ENCODE measurements around the gene TEX52. TPM values are rescaled to one million over a fixed set of nuclear protein-coding genes. Genes with fewer than 3 reads are reported as not detected.

Gene TEX52
- polyA plus RNA-seq, 10 donors, result 0.15 to 1.5 (median 0.63) TPM

- DNase-seq, result no peak
Measured at GRCh38 chr12:2833327-2833726, 23.5 kb downstream of the TEX52 start.

GRCh38 chr12:2832550-2833127 lies 24.2 kb downstream of the TEX52 start:
- no peak for DNase-seq

- DNase-seq, result no peak
Measured at GRCh38 chr12:2829275-2829674, 27.6 kb downstream of the TEX52 start.

GRCh38 chr12:2826721-2827515 lies 29.9 kb downstream of the TEX52 start:
- DNase-seq, result no peak

GRCh38 chr12:2826036-2826435 lies 30.8 kb downstream of the TEX52 start:
- no peak for DNase-seq

GRCh38 chr12:2825132-2825531 lies 31.7 kb downstream of the TEX52 start:
- DNase-seq, result no peak

GRCh38 chr12:2824541-2824940 lies 32.3 kb downstream of the TEX52 start:
- DNase-seq, result no peak

- DNase-seq, result no peak
Measured at GRCh38 chr12:2823483-2823882, 33.4 kb downstream of the TEX52 start.

GRCh38 chr12:2820432-2820831 lies 36.4 kb downstream of the TEX52 start:
- DNase-seq, result no peak

- DNase-seq, result no peak
Measured at GRCh38 chr12:2819810-2820209, 37.0 kb downstream of the TEX52 start.

GRCh38 chr12:2813214-2814185 lies 43.3 kb downstream of the TEX52 start:
- peak; percentile 34 to 80 (median 59) for DNase-seq

GRCh38 chr12:2812290-2813213 lies 44.3 kb downstream of the TEX52 start, which contains the start of gene ITFG2:
ITFG2 (plus strand) TSS chr12:2812668; CDS start chr12:2812761, 93 bp downstream.
- peak; percentile 98 to 100 (median 99) for DNase-seq

- no peak for DNase-seq
Measured at GRCh38 chr12:2811801-2812200, 45.0 kb downstream of the TEX52 start.

GRCh38 chr12:2806700-2807099 lies 50.1 kb downstream of the TEX52 start:
- no peak for DNase-seq

GRCh38 chr12:2805143-2805520 lies 51.7 kb downstream of the TEX52 start:
- no peak for DNase-seq

- DNase-seq, result peak in 1 of 3 donors; percentile 28
Measured at GRCh38 chr12:2804393-2805142, 52.3 kb downstream of the TEX52 start.

GRCh38 chr12:2803635-2804392 lies 53.0 kb downstream of the TEX52 start:
- DNase-seq, result no peak

- no peak for DNase-seq
Measured at GRCh38 chr12:2801044-2801783, 55.6 kb downstream of the TEX52 start.

GRCh38 chr12:2800046-2800570 lies 56.7 kb downstream of the TEX52 start:
- DNase-seq, result no peak
